NB4 (cell line): ENCODE results near the gene DLEC1.

ENCODE experiments used
- MAX ChIP-seq: IDR thresholded peaks from 2 replicates; pipeline ENCODE4 v1.6.1; 2011; ENCODE audit warnings: low read depth, low read length
- POLR2A ChIP-seq: IDR thresholded peaks from 2 replicates; pipeline ENCODE4 v1.6.1; 2011; ENCODE audit warnings: mild to moderate bottlenecking; ENCODE audit not compliant: insufficient read length; ENCODE audit errors: extremely low read depth
- TF ChIP-seq, protein P1 (sequence below): IDR thresholded peaks from one replicate; pipeline ENCODE4 v1.5.1; 2012; ENCODE audit warnings: low read depth, low read length

DNA sequence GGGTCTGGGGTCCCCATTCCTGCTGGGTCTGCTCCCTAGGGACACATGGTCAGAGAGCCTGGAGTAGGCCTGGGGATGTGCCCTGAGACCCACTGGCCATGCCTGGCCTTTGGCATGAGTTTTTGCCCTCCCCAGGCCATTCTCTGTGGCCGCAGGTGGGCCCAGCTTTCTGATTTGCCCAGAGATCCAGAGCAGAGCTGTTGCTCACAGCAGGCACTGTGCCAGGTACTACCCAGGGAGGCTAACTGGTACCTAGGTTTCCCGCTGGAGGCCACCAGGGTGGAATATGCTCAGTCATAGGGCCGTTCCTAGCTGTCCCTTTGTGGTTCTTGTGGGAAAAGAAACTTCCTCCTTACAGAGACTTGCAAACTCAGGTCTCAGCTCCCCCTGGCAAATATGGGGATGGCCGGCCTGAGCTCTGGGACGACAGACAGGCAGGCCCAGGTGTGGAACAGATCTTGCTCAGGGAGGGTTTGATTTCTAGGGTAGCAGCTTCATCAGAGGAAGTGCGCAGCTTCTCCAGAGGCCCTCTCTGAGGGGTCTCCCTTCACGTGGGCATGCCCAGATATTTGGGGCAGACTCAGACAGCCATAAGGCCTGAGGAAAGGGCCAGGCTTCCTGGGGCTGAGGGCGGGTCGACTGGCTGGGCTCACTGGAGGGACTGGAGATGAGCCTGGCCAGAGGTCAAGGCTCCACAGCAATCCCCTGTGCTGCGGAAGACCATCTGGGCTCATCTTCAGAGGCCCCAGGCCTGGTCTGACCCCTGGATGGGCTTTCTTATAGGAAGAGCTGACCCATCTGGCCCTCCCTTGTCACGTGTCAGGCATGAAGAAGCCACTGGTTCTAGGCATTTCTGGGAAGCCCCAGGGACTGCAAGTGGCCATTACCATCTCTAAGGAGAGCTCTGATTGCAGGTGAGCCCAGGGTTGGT is 69.9 kb downstream of the DLEC1 start:
- no peak for TF ChIP-seq POLR2A
- TF ChIP-seq, protein P1, sequence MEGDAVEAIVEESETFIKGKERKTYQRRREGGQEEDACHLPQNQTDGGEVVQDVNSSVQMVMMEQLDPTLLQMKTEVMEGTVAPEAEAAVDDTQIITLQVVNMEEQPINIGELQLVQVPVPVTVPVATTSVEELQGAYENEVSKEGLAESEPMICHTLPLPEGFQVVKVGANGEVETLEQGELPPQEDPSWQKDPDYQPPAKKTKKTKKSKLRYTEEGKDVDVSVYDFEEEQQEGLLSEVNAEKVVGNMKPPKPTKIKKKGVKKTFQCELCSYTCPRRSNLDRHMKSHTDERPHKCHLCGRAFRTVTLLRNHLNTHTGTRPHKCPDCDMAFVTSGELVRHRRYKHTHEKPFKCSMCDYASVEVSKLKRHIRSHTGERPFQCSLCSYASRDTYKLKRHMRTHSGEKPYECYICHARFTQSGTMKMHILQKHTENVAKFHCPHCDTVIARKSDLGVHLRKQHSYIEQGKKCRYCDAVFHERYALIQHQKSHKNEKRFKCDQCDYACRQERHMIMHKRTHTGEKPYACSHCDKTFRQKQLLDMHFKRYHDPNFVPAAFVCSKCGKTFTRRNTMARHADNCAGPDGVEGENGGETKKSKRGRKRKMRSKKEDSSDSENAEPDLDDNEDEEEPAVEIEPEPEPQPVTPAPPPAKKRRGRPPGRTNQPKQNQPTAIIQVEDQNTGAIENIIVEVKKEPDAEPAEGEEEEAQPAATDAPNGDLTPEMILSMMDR, result no peak
- TF ChIP-seq MAX, result no peak
